Adrenal gland (tissue), 5 donors: ENCODE measurements around the gene COL18A1.

Experiments
- POLR2A ChIP-seq, 2 donors: fragments of 450-650 bp; IDR thresholded peaks; one replicate each; pipeline ENCODE4 v1.6.1; 2017; ENCODE audit warnings: antibody characterized with exemption in 2 of 2, mild to moderate bottlenecking in 2 of 2, moderate library complexity in 1 of 2
- TF ChIP-seq, protein P1 (sequence below), 6 experiments: fragments of 450-650 bp in 4 of 6; fragments of 200-600 bp in 2 of 6; sonication (generic) in 1 of 6; IDR thresholded peaks; 1 replicate in 5 of 6; 2 replicates in 1 of 6; pipeline versions ENCODE4 v1.5.1 to v1.8.0; 2016 to 2021; ENCODE audit warnings: antibody characterized with exemption in 6 of 6, mild to moderate bottlenecking in 2 of 6, moderate library complexity in 1 of 6
- donor health status: DM: no; HTN: no; CAD: no.

DNA sequence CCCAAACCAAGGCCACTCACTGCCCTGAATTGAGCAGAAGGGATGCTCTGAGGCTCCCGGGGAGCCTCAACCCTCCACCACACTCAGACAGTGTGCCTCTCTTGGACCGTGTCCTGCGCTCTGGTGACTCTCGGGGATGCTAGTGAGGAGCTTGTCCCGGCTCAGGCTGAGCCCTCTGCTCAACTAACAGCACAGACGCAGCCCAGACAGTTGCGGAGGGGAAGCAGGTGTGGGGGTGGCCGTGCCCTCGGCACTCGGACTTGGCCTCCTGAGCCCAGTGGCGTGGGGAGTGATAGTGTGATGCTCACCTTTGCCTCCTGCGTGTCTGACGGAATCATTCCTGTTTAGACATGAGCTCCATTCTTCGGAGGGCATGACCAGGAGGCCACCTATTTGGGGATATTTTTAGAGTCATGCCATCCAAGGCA is 152.7 kb downstream of the COL18A1 start:
- TF ChIP-seq POLR2A (IDR thresholded peaks at IDR 0.05) = no peak
- TF ChIP-seq, protein P1, sequence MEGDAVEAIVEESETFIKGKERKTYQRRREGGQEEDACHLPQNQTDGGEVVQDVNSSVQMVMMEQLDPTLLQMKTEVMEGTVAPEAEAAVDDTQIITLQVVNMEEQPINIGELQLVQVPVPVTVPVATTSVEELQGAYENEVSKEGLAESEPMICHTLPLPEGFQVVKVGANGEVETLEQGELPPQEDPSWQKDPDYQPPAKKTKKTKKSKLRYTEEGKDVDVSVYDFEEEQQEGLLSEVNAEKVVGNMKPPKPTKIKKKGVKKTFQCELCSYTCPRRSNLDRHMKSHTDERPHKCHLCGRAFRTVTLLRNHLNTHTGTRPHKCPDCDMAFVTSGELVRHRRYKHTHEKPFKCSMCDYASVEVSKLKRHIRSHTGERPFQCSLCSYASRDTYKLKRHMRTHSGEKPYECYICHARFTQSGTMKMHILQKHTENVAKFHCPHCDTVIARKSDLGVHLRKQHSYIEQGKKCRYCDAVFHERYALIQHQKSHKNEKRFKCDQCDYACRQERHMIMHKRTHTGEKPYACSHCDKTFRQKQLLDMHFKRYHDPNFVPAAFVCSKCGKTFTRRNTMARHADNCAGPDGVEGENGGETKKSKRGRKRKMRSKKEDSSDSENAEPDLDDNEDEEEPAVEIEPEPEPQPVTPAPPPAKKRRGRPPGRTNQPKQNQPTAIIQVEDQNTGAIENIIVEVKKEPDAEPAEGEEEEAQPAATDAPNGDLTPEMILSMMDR (IDR thresholded peaks at IDR 0.05) = no peak
